ENCODE results near the gene PARP1.
"Not testable (repeated sequence)": the region's sequence is repeated elsewhere in the genome, so short reads cannot be mapped to it uniquely, and the experiment has no call there.

PARP1 gene

DNA sequence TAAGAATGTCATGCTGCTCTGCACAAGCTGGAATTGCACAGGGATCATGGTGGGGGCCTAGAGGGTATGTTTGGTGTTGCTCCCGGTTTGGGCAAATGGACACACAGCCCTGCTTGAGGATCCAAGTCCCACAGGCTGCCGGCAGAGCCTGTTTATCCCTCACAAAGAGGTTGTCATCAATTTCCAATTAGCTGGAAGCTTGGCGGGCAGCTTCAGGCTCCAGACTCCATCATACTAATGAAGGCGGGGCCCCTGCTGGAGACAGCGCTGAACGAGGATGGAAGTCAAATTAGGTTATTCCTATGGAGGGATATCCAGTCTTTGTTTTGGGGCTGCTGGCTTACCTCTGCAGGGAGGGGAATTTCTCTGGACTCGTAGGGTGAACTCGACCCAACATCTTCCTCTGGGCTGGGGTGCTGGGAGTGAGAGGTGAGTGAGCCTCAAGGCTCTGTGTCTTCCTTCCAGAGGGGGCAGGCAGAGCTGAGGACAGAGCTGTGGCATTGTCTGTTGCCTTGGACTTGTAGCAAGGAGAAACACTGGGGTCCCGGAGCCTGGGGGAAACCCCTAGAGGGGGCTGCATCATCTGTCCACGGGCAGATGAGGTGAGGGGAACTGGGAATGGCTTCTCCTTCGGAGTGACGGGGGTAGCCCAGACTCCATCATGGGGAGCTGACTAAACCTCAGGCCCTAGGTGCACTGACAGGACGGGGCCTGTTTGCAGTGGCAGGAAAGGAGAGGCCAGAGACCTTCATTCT, 24.9 kb upstream of the PARP1 start:
- TF ChIP-seq SPI1 (IDR thresholded peaks at IDR 0.05; ENCODE audit: low read depth, low read length) (no peak), TAF1 (IDR thresholded peaks at IDR 0.05; ENCODE audit: low read depth, low read length) (no peak), POLR2A (IDR thresholded peaks at IDR 0.05; ENCODE audit: low read depth, low read length) (no peak), POU2F2 (IDR thresholded peaks at IDR 0.05; ENCODE audit: low read depth, low read length) (no peak), POLR2AphosphoS5 (IDR thresholded peaks at IDR 0.05; ENCODE audit: low read depth, low read length) (no peak), PAX5 (IDR thresholded peaks at IDR 0.05; ENCODE audit: insufficient read depth, low read length, severe bottlenecking) (no peak)
- FAIRE-seq = no peak
- DNase-seq (ENCODE audit: insufficient read length, low spot score) = no peak

DNA sequence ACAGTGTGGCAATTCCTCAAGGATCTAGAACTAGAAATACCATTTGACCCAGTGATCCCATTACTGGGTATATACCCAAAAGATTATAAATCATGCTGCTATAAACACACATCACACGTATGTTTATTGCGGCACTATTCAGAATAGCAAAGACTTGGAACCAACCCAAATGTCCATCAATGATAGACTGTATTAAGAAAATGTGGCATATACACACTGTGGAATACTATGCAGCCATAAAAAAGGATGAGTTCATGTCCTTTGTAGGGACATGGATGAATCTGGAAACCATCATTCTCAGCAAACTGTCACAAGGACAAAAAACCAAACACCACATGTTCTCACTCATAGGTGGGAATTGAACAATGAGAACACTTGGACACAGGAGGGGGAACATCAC, 24.0 kb upstream of the PARP1 start:
- FAIRE-seq; DNase-seq (ENCODE audit: insufficient read length, low spot score): not testable (repeated sequence)

DNA sequence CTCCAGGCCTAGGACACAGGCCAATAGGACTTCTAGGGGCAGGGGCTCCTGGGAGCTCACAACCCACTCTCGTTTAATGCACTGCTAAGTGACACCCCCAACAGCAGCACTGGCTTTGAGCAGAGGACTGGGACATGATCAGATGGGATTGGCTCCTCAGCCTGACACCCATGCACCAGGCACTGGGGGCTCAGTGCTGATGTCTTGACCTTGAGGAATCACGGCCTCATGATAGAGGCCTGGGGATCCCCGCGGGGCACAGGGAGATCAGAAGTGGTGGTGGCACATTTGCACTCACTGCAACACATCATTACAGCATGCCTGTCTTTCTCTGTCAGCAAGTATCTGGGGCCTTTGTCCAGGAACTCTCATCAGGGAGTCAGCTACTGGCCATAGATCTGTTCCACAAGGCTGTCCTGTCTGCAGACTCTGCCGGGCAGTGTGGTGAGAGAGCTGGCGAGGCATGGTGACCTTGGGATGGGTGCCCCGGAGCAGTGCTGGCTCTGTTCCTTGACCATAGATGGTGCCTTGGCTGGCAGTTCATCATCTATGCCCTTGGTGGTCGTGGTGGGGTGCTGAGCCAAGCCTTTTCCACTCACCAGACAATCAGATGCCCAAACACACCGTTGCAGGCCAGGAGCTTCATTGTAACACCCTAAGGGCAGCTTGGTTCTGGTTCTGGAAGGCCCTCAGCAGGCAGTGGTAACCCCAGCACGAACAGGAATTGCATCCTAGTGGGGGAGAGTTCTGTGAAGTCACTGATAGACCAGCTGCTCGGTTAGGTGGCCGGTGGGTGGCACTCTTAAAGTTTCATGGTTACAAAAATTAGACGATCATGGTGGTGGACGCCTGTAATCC, 22.2 kb upstream of the PARP1 start:
- no peak for DNase-seq (ENCODE audit: insufficient read length, low spot score)
- no peak for FAIRE-seq
- TF ChIP-seq PAX5 (IDR thresholded peaks at IDR 0.05; ENCODE audit: insufficient read depth, low read length, severe bottlenecking) = no peak
- no peak for TF ChIP-seq POLR2AphosphoS5 (IDR thresholded peaks at IDR 0.05; ENCODE audit: low read depth, low read length)
- no peak for TF ChIP-seq POLR2A (IDR thresholded peaks at IDR 0.05; ENCODE audit: low read depth, low read length)
- no peak for TF ChIP-seq TAF1 (IDR thresholded peaks at IDR 0.05; ENCODE audit: low read depth, low read length)
- TF ChIP-seq SPI1 (IDR thresholded peaks at IDR 0.05; ENCODE audit: low read depth, low read length) = no peak
- no peak for TF ChIP-seq POU2F2 (IDR thresholded peaks at IDR 0.05; ENCODE audit: low read depth, low read length)

DNA sequence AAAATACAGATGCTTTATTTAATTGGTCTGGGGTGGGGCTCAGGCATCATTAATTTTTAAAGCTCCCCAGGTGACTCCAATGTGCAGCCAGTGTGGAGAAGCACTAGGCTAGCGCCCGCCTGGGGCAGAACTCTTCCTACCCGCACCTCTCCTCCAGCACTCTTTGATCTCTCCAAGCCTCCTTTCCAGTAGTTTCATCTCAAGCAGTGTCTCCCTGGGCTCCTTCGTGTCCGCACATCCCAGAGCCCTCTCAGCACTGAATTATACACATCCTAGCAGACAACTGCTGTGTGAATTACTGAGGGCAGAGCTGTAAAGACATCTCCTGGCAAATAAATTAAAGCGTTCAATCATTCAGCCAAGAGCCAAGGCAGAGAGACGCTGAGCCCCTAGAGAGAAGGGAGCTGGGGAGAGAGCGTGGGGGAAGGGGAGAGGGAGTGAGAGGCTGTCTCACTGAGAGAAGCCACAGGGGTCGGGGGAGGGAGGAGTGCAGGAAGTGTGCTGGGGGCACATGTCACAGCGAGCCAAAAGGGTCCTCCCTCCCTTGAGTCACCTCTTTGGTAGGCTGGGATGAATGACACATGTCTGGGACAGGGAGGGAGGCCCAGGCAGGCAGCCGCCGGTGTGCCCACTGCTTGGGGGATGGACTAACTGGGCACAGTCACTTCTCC, 21.0 kb upstream of the PARP1 start:
- FAIRE-seq (no peak), DNase-seq (ENCODE audit: insufficient read length, low spot score) (no peak)
- TF ChIP-seq POLR2A (IDR thresholded peaks at IDR 0.05; ENCODE audit: low read depth, low read length) (no peak), POLR2AphosphoS5 (IDR thresholded peaks at IDR 0.05; ENCODE audit: low read depth, low read length) (no peak), TAF1 (IDR thresholded peaks at IDR 0.05; ENCODE audit: low read depth, low read length) (no peak), POU2F2 (IDR thresholded peaks at IDR 0.05; ENCODE audit: low read depth, low read length) (no peak), PAX5 (IDR thresholded peaks at IDR 0.05; ENCODE audit: insufficient read depth, low read length, severe bottlenecking) (no peak), SPI1 (IDR thresholded peaks at IDR 0.05; ENCODE audit: low read depth, low read length) (no peak)

DNA sequence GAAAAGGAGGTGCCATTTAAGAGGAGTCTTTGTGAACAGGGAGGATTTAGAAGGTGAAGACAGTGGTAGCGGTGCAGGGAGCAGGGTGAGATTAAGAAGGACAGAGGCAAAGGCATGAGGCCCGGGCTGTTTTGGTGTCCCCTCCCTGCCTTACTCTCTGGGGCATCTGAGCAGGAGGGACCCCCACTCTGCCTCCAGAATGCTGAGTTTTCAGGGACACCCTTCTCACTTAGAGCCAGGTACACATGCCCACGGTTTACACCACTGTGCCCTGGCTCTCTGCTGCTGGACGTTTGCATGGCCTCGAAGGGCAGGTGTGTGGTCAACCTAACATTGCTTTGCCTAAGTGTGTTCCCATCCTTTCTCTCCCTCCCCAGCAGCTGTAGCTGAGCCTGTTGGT, 20.5 kb upstream of the PARP1 start:
- TF ChIP-seq POU2F2 (IDR thresholded peaks at IDR 0.05; ENCODE audit: low read depth, low read length) = no peak
- TF ChIP-seq TAF1 (IDR thresholded peaks at IDR 0.05; ENCODE audit: low read depth, low read length) = no peak
- TF ChIP-seq POLR2A (IDR thresholded peaks at IDR 0.05; ENCODE audit: low read depth, low read length) = no peak
- TF ChIP-seq SPI1 (IDR thresholded peaks at IDR 0.05; ENCODE audit: low read depth, low read length) = no peak
- no peak for TF ChIP-seq POLR2AphosphoS5 (IDR thresholded peaks at IDR 0.05; ENCODE audit: low read depth, low read length)
- TF ChIP-seq PAX5 (IDR thresholded peaks at IDR 0.05; ENCODE audit: insufficient read depth, low read length, severe bottlenecking) = no peak
- DNase-seq (ENCODE audit: insufficient read length, low spot score) = no peak
- FAIRE-seq = no peak

DNA sequence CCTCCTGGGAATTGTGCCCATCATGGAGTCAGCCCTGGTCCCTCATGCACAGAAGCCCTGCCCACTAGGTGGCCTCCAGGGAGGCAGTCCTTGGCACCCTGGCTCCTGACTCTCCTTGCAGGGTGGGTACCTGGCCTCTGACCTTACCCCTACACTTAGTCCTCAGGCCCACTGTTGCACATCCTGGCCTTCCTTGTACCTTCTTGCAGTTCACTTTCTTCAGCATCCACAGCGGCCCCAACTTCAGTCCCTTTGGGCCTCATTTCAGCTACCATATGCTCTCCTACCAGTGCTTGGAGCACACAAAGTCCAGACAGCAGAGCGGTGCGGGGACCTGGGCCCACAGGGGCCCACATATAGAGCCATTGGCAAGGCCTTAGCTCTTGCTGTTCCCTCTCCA, 19.2 kb upstream of the PARP1 start:
- TF ChIP-seq POLR2AphosphoS5 (IDR thresholded peaks at IDR 0.05; ENCODE audit: low read depth, low read length) (no peak), POU2F2 (IDR thresholded peaks at IDR 0.05; ENCODE audit: low read depth, low read length) (no peak), SPI1 (IDR thresholded peaks at IDR 0.05; ENCODE audit: low read depth, low read length) (no peak), PAX5 (IDR thresholded peaks at IDR 0.05; ENCODE audit: insufficient read depth, low read length, severe bottlenecking) (no peak), POLR2A (IDR thresholded peaks at IDR 0.05; ENCODE audit: low read depth, low read length) (no peak), TAF1 (IDR thresholded peaks at IDR 0.05; ENCODE audit: low read depth, low read length) (no peak)
- no peak for DNase-seq (ENCODE audit: insufficient read length, low spot score)
- FAIRE-seq = no peak

DNA sequence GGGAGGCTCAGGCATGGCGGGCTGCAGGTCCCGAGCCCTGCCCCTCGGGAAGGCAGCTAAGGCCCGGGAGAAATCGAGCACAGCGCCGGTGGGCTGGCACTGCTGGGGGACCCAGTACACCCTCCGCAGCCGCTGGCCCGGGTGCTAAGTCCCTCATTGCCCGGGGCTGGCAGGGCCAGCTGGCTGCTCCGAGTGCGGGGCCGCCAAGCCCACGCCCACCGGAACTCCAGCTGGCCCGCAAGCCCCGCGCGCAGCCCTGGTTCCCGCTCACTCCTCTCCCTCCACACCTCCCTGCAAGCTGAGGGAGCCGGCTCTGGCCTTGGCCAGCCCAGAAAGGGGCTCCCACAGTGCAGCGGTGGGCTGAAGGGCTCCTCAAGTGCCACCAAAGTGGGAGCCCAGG, 18.5 kb upstream of the PARP1 start:
- not testable (repeated sequence) for FAIRE-seq; DNase-seq (ENCODE audit: insufficient read length, low spot score)

DNA sequence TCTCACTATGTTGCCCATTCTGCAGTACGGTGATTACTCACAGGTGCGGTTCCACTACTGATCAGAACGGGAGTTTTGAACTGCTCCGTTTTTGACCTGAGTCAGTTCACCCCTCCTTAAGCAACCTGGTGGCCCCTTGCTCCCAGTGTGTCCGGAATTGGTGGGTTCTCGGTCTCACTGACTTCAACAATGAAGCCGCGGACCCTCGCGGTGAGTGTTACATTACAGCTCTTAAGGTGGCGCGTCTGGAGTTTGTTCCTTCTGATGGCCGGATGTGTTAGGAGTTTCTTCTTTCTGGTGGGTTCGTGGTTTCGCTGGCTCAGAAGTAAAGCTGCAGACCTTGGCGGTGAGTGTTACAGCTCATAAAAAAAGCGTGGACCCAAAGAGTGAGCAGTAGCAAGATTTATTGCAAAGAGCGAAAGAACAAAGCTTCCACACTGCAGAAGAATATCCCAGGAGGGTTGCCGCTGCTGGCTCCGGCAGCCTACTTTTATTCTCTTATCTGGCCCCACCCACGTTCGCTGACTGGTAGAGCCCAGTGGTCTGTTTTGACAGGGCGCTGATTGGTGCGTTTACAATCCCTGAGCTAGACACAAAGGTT, 17.6 kb upstream of the PARP1 start:
- DNase-seq (ENCODE audit: insufficient read length, low spot score) (no peak), FAIRE-seq (peak; percentile 13)
- TF ChIP-seq SPI1 (IDR thresholded peaks at IDR 0.05; ENCODE audit: low read depth, low read length) (no peak), POLR2AphosphoS5 (IDR thresholded peaks at IDR 0.05; ENCODE audit: low read depth, low read length) (no peak), TAF1 (IDR thresholded peaks at IDR 0.05; ENCODE audit: low read depth, low read length) (no peak), PAX5 (IDR thresholded peaks at IDR 0.05; ENCODE audit: insufficient read depth, low read length, severe bottlenecking) (no peak), POLR2A (IDR thresholded peaks at IDR 0.05; ENCODE audit: low read depth, low read length) (no peak), POU2F2 (IDR thresholded peaks at IDR 0.05; ENCODE audit: low read depth, low read length) (no peak)

DNA sequence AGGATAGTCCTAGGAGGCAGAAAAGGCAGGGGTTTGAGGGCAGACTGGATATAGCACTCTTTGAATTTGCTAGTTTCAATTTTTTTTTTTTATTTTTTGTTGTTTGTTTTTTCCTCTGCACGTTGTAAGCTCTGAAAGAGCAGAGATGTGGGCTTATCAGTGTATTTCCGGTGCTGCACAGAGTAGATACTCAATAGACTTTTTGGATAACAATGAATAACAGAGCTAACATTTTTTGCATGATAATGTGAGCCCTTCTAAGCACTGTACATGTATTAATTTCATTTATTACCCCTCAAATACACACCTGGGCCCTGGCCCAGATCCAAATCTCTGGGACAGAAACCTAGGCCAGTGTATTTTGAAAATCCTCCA, 17.1 kb upstream of the PARP1 start:
- FAIRE-seq (no peak), DNase-seq (ENCODE audit: insufficient read length, low spot score) (no peak)
- TF ChIP-seq PAX5 (IDR thresholded peaks at IDR 0.05; ENCODE audit: insufficient read depth, low read length, severe bottlenecking) = no peak
- TF ChIP-seq SPI1 (IDR thresholded peaks at IDR 0.05; ENCODE audit: low read depth, low read length) = no peak
- no peak for TF ChIP-seq POLR2AphosphoS5 (IDR thresholded peaks at IDR 0.05; ENCODE audit: low read depth, low read length)
- TF ChIP-seq TAF1 (IDR thresholded peaks at IDR 0.05; ENCODE audit: low read depth, low read length) = no peak
- TF ChIP-seq POU2F2 (IDR thresholded peaks at IDR 0.05; ENCODE audit: low read depth, low read length) = no peak
- TF ChIP-seq POLR2A (IDR thresholded peaks at IDR 0.05; ENCODE audit: low read depth, low read length) = no peak

Data from GM12891 (cell line).